GM18526 (cell line): ENCODE data around the gene LRRC8C.

ENCODE experiments used
- POLR2A ChIP-seq: IDR thresholded peaks from 3 replicates; pipeline ENCODE4 v1.6.1; 2011; ENCODE audit not compliant: insufficient read length; ENCODE audit errors: extremely low read depth

Gene LRRC8C

DNA sequence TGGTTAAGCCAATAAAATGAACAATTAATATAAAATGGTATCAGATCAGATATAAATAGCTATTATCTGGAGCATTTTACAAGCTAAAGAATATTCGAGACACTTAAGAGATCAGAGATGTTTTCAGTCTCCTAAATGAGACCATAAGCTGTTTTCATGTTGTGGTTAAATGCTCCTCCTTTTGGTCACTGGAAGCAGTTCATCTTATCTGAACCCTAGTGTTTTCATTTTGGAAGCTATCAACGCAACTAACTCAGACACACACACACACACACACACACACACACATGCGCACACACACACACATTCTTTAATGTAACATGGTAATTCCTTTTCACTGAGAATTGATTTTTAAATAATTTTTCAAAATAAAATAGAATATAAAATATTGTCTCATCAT lies 10.0 kb upstream of the LRRC8C start:
- TF ChIP-seq POLR2A, result no peak

DNA sequence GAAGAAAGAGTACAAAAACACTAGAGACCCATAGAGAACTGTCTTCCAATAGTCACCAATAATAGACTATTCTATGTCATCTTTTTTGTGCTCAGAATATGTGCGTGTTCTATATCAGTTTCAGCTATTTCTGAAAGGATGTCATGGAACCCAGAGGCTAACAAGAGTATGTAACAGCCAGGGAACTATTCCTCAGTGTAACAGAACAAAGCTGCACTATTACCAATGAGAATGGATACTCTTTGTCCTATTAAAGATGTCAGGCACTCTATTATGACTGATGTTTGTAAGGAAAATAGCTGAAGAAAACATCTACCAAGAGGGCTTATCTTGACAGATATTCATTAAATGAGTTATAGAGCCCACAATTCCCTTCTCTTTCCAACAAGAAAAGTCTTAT lies 8.6 kb upstream of the LRRC8C start:
- no peak for TF ChIP-seq POLR2A

DNA sequence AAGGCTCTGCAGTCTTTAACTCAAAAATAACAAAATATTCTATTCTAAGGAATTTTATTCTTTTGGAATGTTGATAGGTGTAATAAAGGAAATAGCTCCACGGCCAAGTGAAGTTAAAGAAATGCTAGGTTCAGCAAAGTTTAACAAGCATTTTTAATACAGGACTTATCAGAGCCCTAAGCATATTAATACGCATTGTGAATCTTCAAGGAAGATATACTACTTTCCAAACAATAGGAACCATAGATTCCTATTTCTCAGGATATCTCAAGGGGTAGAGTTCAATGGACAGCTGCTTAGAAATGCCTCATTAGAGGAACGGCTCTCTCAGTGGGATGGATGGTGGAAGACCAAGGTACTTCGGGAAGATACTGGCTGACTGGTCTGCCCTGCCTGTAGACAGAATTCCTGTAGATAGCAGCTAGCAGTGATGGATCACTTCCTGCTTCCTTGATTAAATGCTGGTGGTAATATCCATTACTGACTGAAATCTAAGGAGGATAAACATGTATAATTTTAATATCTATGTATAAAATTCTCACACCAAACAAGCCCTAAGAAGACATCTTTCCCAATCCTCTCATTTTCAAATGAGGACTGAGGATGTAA lies 8.1 kb upstream of the LRRC8C start:
- no peak for TF ChIP-seq POLR2A

DNA sequence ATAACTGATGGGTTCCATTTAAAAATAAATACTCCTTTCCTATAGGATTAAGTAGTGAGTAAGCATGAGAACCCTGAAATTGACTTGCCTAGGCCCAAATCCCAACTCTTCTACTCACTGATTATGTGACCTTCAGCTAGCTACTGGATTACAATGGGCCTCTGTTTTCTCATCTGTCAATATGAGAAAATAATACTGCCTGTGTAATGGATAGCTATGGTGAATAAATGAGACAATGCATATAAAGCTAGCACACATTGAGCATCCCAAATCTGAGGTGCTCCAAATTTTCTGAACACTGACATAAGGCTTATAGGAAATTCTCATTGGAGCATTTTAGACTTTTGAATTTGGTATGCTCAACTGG lies 5.3 kb upstream of the LRRC8C start:
- TF ChIP-seq POLR2A, result no peak

DNA sequence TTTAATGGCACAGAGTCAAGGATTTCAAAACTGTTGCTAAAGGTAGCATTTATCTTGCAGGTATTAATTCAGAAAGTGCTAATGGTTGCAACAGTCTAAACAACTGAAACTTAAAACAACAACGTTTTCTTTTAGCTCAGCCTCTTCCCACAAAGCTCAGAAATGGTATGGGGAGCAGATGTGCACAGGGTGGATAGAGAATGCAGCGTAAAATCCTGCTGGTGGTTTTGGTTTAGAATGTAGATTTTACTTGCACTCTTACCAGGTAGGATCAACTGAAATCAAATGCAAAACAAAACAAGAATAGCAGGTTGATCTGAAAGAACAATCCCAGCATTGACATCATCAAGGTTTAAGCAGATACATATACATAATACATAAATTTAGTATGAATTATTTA lies 3.8 kb upstream of the LRRC8C start:
- TF ChIP-seq POLR2A, result no peak

DNA sequence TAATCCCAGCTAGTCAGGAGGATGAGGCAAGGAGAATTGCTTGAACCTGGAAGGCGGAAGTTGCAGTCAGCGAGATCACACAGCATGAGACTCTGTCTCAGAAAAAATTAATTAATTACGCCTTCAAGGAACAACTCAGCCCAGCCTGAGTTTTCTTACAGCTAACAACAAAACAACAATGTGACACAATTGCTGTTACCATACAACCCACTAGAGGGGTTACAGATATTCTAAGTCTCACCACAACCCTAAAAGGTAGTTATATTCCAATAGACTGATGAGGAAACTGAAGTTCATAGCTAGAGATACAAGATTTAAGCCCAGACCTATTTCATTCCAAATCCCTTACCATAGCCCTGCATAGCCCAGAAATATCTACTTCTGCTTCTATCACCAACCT lies 2.9 kb upstream of the LRRC8C start:
- no peak for TF ChIP-seq POLR2A

DNA sequence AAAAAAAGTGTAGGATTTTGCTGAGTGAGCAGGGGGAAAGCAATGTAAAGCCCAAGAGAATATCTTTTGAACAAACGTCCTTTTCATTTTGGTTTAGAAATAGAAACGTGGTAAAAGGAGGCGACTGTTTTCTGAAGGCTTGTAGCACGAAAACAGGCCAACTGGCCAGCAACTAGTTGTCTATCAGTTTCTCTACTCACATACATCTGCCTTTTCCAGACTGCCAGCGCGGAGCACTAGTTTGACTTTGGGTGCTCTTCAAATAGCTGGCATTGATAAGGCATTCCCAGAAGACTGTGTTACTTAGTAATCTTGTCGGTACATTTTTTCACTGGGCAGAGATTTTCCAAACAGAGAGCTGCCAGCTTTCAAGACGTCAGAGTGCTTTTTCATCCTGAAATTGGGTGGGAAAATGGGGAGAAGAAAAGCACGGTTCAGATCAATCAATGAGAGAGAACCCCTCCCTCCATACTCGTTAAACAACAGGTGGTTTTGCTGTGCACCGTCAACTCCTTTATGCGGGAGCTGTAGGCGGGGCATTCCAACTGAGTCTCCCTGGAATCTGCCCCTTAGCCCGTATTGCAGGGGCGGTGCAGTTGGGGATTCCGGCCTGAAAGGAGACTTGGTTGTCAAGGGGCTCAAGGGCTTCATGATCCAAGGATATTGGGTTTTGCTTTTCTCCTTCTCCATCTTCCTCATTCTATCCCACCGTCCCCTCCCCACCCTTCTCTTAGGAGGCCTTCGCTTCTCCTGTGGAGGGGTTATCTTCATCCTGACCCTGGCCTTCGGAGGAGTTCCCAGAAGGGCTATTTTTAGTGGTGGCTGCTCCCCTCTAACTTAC lies 884 bp upstream of the LRRC8C start:
- TF ChIP-seq POLR2A, result no peak

DNA sequence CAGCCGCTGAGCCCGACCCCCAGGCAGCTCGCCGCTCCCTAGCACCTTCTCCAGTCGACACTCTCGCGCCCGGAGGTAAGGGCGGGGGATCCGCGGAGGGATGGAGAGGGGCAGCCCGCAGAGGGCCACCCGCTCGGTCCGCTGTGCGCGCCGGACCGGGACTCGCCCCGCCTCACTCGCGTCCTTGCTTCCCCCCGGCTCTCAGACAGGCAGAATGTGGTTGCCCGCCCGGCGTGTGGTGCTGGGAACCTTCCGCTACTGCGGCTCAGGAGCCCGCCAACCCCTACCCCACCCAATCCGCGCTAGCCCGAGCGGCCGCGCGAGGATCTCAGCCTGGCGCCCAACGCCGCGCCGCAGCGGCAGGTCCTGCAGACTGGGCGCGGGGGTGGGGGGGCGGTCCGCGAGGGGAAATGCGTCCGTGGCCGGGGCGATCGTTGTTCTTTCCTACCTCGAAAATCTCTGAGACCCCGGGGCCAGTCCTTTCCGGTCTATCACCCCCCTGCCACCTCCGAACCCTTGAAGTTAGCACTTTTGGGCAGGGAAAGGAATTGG lies 404 bp downstream of the LRRC8C start:
- TF ChIP-seq POLR2A, result peak; percentile 30

DNA sequence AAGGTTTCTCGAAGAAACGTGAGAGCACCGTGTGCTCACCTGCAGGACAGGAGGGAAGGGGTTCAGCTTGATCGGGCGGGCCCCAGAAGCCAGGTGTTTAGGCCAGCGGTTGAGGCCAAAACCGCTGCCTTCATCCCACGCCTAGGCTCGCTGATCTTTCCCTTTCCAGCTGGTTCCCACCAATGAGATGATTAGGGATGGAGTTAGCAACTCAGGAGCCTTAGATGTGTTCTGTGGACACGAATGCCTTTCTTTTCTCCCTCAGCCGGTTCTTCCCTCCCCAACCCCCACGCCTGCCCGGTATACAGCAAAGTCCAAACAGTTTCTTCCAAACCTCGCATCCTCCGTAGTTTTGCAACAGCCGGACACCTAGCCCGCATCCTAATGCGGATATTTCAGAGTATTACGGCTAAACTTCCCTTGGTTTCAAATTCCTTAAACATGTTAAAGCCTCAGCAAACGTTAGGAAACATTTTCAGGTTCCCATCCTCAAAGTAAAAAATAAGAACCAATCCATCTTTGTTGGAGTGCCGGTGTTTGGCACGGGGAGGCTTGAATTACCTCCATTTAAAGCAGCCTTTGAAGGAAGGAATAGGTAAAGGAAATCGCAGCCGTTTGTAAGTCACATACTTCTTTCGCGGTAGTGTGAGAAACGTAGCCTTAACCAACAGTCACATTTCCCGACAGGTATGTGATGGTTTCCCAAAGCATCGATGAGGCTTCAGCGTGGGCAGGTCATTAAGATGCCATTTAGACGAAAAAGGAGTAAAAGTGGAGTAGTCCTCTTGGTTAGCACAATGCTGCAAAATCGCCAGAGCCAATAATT lies 1.1 kb downstream of the LRRC8C start:
- TF ChIP-seq POLR2A, result no peak

DNA sequence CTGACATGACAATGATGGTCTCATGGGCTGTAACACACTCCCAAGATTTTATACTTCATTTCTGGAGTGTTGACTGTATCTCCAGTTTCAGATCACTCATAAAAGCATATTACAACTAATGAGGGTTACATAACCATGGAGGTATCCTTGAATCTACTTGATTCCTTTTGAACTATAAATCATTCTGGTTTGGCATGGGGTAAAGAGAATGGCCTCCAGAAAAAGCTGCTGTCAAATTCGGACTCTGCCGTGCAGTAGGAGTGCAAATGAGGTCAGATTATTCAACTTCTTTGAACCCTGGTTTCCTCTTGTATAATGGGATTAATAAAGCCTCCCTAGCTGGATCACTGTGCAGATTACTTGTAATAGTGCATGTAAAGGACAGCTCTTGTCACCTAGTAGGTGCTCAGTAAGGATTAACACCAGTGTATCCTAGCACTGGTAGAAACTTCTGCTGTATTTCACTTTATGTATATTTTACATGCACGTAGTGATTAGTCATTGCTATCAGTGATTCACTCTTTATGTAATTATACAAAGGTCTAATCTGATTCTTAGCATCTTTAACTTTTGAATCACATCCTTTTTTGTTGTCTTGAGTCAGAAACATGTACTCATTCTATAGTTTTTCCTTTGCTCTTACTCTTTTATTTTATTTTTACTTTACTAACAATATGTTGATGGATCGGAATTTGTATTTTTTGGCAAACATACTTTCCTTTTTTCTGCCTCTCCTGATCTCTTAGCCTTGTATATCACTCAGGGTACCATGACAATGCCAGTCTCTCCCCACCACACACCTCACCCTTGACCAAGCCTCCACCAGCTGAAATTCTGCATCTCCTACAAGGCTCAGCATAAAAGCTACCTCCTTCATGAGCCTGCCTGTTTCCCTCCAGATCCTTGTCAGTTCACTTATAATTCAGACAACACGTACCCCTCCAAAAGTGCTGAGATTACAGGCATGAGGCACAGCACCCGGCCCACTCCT lies 3.2 kb downstream of the LRRC8C start:
- no peak for TF ChIP-seq POLR2A

DNA sequence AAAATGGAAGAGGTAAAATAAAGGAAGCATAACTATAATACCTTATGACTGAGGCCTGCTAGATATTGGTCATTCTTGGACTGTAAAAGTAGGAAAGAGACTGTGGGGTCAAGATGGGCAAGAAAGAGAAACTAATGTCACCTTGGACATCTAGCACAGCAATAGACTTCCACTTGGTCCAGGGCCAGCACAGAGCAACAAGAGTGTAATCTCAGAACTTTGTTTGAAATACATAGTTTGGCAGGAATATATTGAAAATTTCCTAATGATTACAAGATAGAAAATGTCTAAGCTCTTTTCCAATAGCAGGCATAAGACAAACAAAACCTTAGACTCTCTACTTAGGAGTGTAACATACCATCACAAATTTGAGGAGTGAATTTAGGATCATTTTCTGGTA lies 4.6 kb downstream of the LRRC8C start:
- TF ChIP-seq POLR2A, result no peak

DNA sequence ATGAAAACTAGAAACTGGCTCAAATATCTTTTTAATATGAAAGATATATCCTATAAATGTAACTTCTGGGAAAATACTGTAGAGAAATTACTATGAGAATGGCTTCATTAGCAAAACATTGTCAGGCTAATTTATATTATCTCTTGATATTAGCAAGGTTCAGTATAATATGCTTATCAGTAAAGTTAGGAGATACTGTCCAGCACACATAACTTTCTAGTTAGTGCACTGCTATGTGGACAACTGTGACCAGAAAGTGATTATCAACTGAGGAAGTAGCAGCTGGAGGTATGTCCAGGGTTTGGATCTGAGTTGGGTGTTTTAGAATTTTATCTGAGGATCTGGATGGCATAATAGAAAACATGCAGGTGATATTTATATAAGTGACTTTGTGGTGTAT lies 7.5 kb downstream of the LRRC8C start:
- TF ChIP-seq POLR2A, result no peak

DNA sequence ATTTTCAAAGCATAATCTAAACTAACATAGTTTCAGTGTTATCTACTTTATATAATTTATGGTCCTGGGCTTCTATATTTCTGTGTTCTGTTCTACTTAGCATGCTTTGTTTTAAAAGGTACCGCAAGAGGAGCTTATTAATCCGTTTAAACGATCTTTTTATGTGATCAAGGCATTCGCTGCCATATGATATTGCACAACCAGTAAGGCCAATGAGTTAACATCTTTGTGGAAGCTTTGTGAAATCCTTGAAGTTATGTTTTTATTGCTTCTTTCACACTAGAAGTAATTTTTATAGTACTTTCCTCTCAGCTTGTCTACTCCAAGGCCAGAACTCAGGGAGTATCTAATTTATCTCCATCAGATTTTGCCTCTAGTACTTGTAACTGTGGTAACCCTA lies 8.9 kb downstream of the LRRC8C start:
- TF ChIP-seq POLR2A, result no peak

DNA sequence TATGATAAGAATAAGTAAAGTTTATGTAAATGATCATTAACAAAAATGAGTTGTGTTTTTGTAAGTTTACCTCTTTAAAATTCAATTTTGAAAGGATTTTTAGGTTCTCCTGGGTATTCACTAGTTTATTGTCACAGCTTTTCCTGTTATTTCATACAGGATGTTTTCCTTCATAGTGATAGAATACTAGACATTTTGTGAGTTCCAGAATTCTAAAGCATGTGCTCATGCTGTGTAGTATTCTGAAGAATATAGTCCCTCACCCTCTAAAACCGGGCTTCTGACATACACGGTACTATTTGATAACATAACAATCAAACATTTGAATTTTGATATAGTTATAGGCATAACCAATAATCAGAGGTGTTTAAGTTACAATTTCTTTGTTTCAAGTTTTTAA lies 10.7 kb downstream of the LRRC8C start:
- no peak for TF ChIP-seq POLR2A
